ENCODE data around the gene SPG21.

SPG21 gene

GRCh38 chr15:64938192-64938591 lies 51.5 kb downstream of the SPG21 start:
- no peak for DNase-seq (ENCODE audit: low read depth in 2 of 2)

GRCh38 chr15:64934023-64934422 lies 55.7 kb downstream of the SPG21 start:
- no peak for DNase-seq (ENCODE audit: low read depth in 2 of 2)

DNA sequence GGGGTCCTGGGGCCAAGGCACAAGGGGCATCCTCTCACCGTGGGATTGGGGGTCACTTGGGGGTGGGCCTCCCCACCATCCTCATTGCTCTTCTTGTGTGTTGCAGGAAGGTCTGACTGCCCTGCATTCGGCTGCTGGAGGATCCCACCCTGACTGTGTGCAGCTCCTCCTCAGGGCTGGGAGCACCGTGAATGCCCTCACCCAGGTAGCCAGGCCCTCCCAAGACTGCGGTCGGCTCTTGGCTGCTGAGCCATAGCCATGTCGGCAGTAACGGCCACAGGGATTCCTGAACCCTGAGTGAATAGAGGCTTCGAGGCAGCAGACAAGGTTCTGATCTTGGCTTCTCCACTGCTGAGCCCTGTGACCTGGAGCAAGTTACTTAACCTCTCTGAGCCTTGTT lies 58.3 kb downstream of the SPG21 start:
- DNase-seq (ENCODE audit: low read depth in 2 of 2), result no peak

GRCh38 chr15:64930778-64931371 lies 58.8 kb downstream of the SPG21 start:
- no peak for DNase-seq (ENCODE audit: low read depth in 2 of 2)

DNA sequence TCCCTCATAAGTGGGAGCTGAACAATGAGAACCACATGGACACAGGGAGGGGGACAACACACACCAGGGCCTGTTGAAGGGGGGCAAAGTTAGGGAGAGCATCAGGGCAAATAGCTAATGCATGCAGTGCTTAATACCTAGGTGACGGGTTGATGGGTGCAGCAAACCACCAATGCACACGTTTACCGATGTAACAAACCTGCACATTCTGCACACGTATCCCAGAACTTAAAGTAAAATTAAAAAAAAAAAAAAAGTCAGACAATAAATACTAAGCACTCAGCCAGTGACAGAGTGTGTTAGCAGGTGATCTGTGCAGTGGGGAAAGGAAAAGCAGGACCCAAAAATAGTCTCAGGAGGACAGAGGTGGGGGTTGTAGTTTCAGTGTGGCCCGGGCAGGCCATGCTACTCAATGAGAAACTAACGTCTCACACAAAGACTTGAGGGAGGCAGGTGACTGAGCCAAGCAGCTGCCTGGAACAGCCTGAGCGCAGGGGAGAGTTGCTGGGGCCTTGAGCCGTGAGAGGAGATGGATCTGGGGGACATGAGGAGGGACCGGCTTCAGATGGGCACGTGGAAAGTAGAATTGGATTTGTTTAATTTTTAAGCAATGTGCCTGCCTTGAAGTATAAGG lies 59.6 kb downstream of the SPG21 start:
- no peak for DNase-seq (ENCODE audit: low read depth in 2 of 2)

DNA sequence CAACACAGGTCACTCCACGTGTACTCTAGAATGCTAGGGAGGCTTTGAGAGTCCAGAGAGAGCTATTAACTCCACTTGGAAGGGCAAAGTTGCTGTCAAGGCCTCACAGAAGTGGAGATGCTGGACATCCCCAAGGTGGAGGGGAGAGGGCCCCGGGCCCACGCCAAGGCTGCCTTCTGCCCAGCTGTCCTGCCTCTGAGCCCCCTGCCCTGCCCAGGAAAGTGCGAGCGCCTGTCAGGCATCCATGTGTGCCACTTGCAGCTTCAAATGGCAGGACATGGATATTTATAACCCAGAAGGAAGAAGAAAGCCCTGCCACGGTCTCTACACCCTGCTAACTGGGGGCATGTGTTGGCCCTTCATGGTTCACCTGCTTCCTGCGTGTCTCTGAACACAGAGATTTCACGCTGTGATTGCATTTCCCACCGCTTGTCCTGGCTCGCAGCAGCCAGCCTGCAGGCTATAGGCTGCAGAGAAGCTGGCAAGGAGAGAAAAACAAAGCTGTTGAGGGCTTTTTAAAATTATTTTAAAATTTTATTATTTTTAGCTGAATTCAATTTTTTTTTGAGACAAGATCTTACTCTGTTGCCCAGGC lies 61.0 kb downstream of the SPG21 start:
- no peak for DNase-seq (ENCODE audit: low read depth in 2 of 2)

DNA sequence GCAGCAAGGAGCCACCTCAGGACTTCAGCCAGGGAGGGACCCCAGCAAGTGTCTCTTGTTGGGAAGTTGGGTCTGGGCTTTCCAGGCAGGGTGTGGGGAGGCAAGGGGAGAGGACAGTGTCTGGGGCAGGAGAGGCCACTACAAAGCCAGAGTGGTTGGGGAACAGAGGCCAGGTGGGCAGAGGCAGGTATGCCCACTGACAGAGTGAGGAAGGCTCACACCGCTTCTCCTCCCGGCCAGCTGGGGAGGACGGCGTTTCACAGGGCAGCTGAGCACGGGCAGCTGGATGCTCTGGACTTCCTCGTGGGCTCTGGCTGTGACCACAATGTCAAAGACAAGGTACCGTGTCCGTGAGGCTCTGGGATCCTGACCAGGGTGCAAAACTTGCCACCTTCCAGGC lies 63.1 kb downstream of the SPG21 start:
- no peak for DNase-seq (ENCODE audit: low read depth in 2 of 2)

- DNase-seq (ENCODE audit: low read depth in 2 of 2), result no peak
Observed at GRCh38 chr15:64925335-64926330, 64.1 kb downstream of the SPG21 start.

- no peak for DNase-seq (ENCODE audit: low read depth in 2 of 2)
Observed at GRCh38 chr15:64923546-64923945, 66.2 kb downstream of the SPG21 start.

- no peak for DNase-seq (ENCODE audit: low read depth in 2 of 2)
Observed at GRCh38 chr15:64921711-64922110, 68.0 kb downstream of the SPG21 start.

DNA sequence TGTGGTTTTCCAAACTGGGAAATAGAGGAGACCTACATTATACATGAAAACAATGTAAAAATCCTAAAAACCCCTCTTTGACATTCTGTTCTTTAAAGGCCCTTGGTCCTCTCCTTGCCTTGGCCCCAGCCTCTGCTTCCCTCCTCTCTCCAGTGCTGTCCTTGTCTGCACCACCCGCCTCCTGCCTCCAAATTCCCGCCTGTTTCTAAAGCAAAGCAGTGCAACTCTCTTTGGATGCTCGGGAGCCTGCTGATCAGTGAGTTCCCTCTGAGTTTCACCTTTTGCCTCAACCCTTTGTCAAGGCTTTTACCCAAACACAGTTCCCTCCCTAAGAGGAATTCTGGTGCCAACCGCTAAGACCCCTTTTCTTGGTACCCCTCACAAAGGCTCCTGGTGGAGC lies 70.0 kb downstream of the SPG21 start:
- no peak for DNase-seq (ENCODE audit: low read depth in 2 of 2)

- DNase-seq (ENCODE audit: low read depth in 2 of 2), result no peak
Observed at GRCh38 chr15:64917211-64917610, 72.5 kb downstream of the SPG21 start.

GRCh38 chr15:64916365-64916764 lies 73.3 kb downstream of the SPG21 start:
- no peak for DNase-seq (ENCODE audit: low read depth in 2 of 2)

- DNase-seq (ENCODE audit: low read depth in 2 of 2), result no peak
Observed at GRCh38 chr15:64915518-64916227, 74.0 kb downstream of the SPG21 start.

All from fibroblast of skin of left biceps (primary cell).